SJCRH30 (cell line): ENCODE results near the gene DUS3L. TPM values are rescaled to one million over a fixed set of nuclear protein-coding genes. Genes with fewer than 3 reads are reported as not detected.

Experiments used
- DNase-seq, 2 experiments: peaks; one replicate each; pipeline ENCODE4 v3.0.0-alpha.2; 2015 to 2020
- H3K27ac ChIP-seq: fragments of 250-450 bp; sonication (Bioruptor Pico); 2 replicates; pipeline ENCODE4 v1.5.1; 2020; ENCODE audit warnings: mild to moderate bottlenecking, moderate library complexity
- H3K27me3 ChIP-seq: fragments of 250-450 bp; sonication (Bioruptor Pico); 2 replicates; pipeline ENCODE4 v1.5.1; 2020; ENCODE audit warnings: mild to moderate bottlenecking, moderate library complexity
- H3K36me3 ChIP-seq: fragments of 250-450 bp; sonication (Bioruptor Pico); 2 replicates; pipeline ENCODE4 v1.5.1; 2020; ENCODE audit warnings: mild to moderate bottlenecking, moderate library complexity
- H3K4me1 ChIP-seq: fragments of 250-450 bp; sonication (Bioruptor Pico); 2 replicates; pipeline ENCODE4 v1.5.1; 2020; ENCODE audit warnings: mild to moderate bottlenecking, moderate library complexity
- H3K4me3 ChIP-seq: fragments of 250-450 bp; sonication (Bioruptor Pico); 2 replicates; pipeline ENCODE4 v1.5.1; 2020; ENCODE audit warnings: mild to moderate bottlenecking, moderate library complexity
- H3K9me3 ChIP-seq: fragments of 250-450 bp; sonication (Bioruptor Pico); replicated peaks from 2 replicates; pipeline ENCODE4 v1.5.1; 2020; ENCODE audit warnings: mild to moderate bottlenecking, moderate library complexity
- total RNA-seq: library from RNA; depleted of rRNA; stranded (reverse); fragments of >200 nt; shearing (Covaris generic); gene quantifications from 2 replicates; pipeline ENCODE4 v1.2.3, GENCODE V29; 2014; rRNA removed

The DUS3L gene
- 28.2 and 29.1 TPM in 2 replicates for total RNA-seq

GRCh38 chr19:5790559-5791520 lies at the start of gene DUS3L:
Gene DUS3L (minus strand): TSS chr19:5791163. CDS start chr19:5791141, 22 bp downstream.
- no peaks in the 10 kb centered on the region for H3K4me1 ChIP-seq
- peak; percentile 97 for DNase-seq

GRCh38 chr19:5839065-5840017 lies 48.4 kb upstream of the DUS3L start, which contains the start of gene FUT6:
Gene FUT6 (minus strand): TSS chr19:5839702. CDS start chr19:5832567, 7,135 bp downstream.
- Histone ChIP-seq H3K4me1 (peaks cover 7% of the 10 kb centered on the region; the same call in 1 of the 2 replicates), H3K36me3 (no peaks in the 10 kb centered on the region; the same call in 1 of the 2 replicates), H3K9me3 (no peaks in the 10 kb centered on the region), H3K27ac (no peak within 1 kb of the TSS), H3K27me3 (no peaks in the 10 kb centered on the region), H3K4me3 (no peak within 1 kb of the TSS)
- no peak for DNase-seq

More at GRCh38 chr19:5790559-5791520, at the start of gene DUS3L:
- Histone ChIP-seq H3K27me3 (no peaks in the 10 kb centered on the region), H3K9me3 (no peaks in the 10 kb centered on the region), H3K27ac (peak within 1 kb of the TSS; percentile 94), H3K4me3 (peak within 1 kb of the TSS; percentile 81), H3K36me3 (peaks cover 29% of the 10 kb centered on the region)

GRCh38 chr19:5838353-5839064 lies 47.5 kb upstream of the DUS3L start:
- Histone ChIP-seq H3K36me3 (no peaks in the 10 kb centered on the region; the same call in 1 of the 2 replicates), H3K27me3 (no peaks in the 10 kb centered on the region), H3K9me3 (no peaks in the 10 kb centered on the region), H3K4me3 (no peak overlapping the region), H3K4me1 (peaks cover 7% of the 10 kb centered on the region; the same call in 1 of the 2 replicates), H3K27ac (no peak overlapping the region)
- no peak for DNase-seq

- Histone ChIP-seq H3K9me3 (no peaks in the 10 kb centered on the region), H3K27me3 (no peaks in the 10 kb centered on the region), H3K36me3 (no peaks in the 10 kb centered on the region; the same call in 1 of the 2 replicates), H3K27ac (no peak overlapping the region), H3K4me1 (peaks cover 7% of the 10 kb centered on the region; the same call in 1 of the 2 replicates), H3K4me3 (no peak overlapping the region)
- DNase-seq, result no peak
Measured at GRCh38 chr19:5837761-5838352, 46.9 kb upstream of the DUS3L start.

DNA sequence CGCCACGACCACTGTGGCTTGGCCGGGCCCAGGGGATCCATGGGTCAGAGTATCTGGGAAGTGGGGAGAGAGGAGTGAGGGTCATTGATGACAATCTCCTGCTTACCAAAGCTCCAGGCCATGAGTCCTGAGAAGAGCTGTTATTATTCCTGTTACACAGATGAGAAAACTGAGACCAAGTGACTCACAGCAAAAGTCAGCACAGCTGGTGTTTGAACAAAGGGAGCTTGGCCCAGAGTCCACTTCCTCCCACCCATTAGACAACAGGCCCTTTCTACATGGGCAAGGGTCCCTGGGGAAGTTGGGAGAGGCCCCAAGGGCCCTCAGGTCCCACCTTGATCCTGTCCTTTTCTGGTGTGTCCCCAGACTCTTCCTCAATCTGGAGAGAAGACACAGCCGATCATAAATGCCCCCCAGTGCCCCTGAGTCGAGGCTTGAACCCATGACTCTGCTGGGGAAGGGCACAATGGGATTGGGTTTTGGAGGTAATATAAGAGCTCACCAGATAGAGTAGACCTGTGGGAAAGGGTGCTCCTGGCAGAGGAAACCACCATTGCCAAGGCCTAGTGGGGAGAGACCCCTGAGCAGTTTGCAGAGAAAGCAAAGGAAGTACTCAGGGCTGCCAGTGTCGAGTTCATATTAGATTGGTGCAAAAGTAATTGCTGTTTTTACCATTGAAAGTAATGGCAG lies 41.7 kb upstream of the DUS3L start:
- Histone ChIP-seq H3K27me3 (no peaks in the 10 kb centered on the region), H3K36me3 (no peaks in the 10 kb centered on the region), H3K4me3 (no peak overlapping the region), H3K9me3 (no peaks in the 10 kb centered on the region), H3K27ac (no peak overlapping the region), H3K4me1 (peaks cover 3% of the 10 kb centered on the region; the same call in 1 of the 2 replicates)
- no peak for DNase-seq

DNA sequence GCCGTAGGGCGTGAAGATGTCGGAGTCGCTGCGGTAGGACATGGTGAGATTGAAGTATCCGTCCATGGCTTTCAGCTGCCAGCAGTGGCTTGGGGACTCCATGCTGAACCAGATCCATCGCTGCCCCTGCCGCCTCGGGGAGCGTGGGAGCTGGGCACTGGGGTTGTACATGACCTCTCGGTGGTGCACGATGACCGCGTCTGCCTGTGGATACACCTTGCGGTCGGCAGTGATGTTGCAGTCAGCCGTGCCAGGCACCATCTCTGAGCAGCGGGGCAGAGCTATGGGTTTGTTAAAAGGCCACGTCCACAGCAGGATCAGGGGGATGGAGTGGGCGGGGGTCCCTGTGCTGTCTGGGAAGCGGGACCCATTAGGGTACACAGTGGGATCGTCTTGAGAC lies 41.1 kb upstream of the DUS3L start:
- Histone ChIP-seq H3K9me3 (no peaks in the 10 kb centered on the region), H3K4me1 (peaks cover 5% of the 10 kb centered on the region), H3K4me3 (no peak overlapping the region), H3K27me3 (no peaks in the 10 kb centered on the region), H3K36me3 (no peaks in the 10 kb centered on the region), H3K27ac (no peak overlapping the region)
- no peak for DNase-seq

DNA sequence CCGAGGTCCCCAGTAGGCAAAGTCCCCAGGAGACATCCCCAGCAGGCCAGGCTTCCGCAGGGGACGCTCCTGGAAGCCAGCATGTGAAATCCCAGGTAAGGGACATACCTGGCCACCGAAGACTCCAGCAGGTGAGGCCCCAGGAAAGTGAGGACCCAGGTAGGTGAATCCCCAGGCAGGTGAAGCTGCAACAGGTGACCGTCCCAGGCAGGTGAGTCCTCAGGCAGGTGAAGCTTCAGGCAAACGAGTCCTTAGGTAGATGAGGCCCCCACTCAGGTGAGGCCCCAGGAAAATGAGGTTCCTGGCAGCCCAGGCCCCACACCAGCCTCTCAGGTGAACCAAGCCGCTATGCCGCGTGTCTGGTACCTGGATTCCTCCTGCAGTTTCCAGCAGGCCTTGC lies 40.2 kb upstream of the DUS3L start:
- Histone ChIP-seq H3K27me3 (no peaks in the 10 kb centered on the region), H3K36me3 (no peaks in the 10 kb centered on the region), H3K27ac (no peak overlapping the region), H3K4me1 (peaks cover 14% of the 10 kb centered on the region), H3K9me3 (no peaks in the 10 kb centered on the region), H3K4me3 (no peak overlapping the region)
- no peak for DNase-seq

DNA sequence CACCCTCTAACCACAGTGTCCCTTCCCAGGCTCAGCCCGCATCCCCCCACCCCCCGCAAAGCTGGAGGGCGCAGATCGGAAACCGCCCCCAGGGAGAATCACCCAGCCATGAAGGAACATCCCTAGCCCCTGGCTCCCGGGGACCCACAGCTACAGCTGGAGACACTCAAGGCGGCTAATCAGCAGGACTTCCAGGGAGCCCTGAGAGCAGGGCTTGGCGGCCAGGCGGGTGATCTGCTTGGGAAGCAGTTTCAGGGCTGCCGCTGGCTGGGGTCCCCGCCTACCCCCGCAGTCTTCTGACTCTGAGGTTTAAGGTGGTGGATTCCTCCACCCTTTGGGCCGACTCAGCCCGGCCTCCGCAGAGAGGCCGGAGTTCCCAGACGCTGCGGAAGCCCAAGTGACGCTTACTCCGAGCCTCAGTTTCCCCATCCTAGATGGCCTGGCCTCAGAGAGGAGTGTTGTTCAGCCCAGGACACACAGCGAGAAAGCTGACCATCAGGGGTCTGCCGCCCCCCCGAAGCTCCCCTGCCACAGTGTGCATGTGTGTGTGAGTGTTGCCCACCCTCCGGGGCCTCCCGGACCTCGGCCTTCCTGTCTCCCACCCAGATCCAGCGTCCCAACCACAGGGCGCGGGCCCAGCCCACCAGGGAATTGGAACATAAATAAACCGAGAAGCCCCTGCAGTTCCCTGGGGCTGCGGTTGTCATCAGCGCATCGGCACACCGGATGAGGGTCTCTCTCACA lies 38.8 kb upstream of the DUS3L start:
- Histone ChIP-seq H3K27me3 (no peaks in the 10 kb centered on the region), H3K36me3 (no peaks in the 10 kb centered on the region), H3K4me1 (peaks cover 25% of the 10 kb centered on the region), H3K4me3 (no peak overlapping the region), H3K9me3 (no peaks in the 10 kb centered on the region), H3K27ac (no peak overlapping the region)
- no peak for DNase-seq

DNA sequence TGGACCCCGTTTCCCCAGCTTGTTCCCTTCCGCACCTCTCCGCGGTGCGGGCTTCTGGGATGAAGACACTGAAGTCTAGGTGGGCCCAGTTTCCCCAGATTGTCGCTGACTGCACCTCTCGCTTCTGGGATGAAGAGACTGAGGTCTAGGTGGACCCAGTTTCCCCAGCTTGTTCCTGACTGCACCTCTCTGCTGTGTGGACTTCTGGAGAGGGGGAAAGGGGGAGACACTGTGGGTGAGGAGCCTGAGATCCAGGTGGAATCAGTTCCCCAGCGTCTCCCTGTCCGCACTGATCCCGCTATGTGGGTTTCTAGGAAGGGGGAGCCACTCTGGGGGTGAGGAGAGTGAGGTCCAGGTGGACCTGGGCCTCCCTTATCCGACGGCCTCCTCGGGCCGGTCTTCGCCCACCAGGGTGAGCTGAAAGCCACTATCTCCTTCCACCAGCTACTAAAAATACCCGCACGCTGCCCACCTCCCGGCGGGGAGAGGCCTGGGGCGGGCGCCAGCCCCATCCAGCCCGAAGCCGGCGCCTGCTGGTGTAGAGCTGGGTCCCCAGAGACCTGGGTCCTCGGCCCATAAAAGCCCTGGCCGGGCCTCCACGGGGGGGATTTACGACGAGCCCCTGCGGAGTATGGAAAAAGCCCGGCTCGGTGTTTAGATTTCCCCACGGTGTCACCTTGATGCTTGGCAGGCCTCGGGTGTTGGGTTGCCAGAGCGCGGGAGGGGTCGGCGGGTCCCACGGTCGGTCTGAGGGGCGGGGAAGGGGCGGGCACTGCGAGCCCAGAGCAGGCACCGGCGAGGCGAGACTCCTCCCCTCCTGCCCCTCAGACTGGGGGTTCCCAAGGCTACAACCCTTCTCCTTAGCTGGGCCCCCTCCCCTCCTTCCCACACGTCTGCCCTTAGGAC lies 38.0 kb upstream of the DUS3L start:
- no peaks in the 10 kb centered on the region for H3K27me3 ChIP-seq
- peak; percentile 62 to 66 for DNase-seq
- H3K4me3 ChIP-seq, result 0 out of 2 replicates have a peak overlapping the region, but pooled peaks have one; percentile 10
- H3K4me1 ChIP-seq, result peaks cover 25% of the 10 kb centered on the region
- H3K36me3 ChIP-seq, result no peaks in the 10 kb centered on the region
- no peaks in the 10 kb centered on the region for H3K9me3 ChIP-seq
- no peak overlapping the region for H3K27ac ChIP-seq

GRCh38 chr19:5827891-5828660 lies 37.1 kb upstream of the DUS3L start:
- no peaks in the 10 kb centered on the region for H3K36me3 ChIP-seq
- H3K27ac ChIP-seq, result no peak overlapping the region
- no peak for DNase-seq
- no peak overlapping the region for H3K4me3 ChIP-seq
- H3K9me3 ChIP-seq, result no peaks in the 10 kb centered on the region
- H3K27me3 ChIP-seq, result no peaks in the 10 kb centered on the region
- peaks cover 25% of the 10 kb centered on the region for H3K4me1 ChIP-seq

- H3K9me3 ChIP-seq, result no peaks in the 10 kb centered on the region
- H3K36me3 ChIP-seq, result no peaks in the 10 kb centered on the region
- H3K27ac ChIP-seq, result no peak overlapping the region
- peaks cover 25% of the 10 kb centered on the region for H3K4me1 ChIP-seq
- DNase-seq, result no peak
- H3K4me3 ChIP-seq, result no peak overlapping the region
- H3K27me3 ChIP-seq, result no peaks in the 10 kb centered on the region
Measured at GRCh38 chr19:5827342-5827890, 36.5 kb upstream of the DUS3L start.
